Measurements from ENCODE around the gene MEIS2.

MEIS2 gene

GRCh38 chr15:36978625-36979024 lies 121.7 kb downstream of the MEIS2 start:
- H3K9me3 ChIP-seq, result no peaks in the 10 kb centered on the region
- peaks cover 12% of the 10 kb centered on the region for H3K4me1 ChIP-seq
- H3K36me3 ChIP-seq (replicated peaks), result no peaks in the 10 kb centered on the region
- no peak overlapping the region for H3K4me3 ChIP-seq
- no peak for DNase-seq (ENCODE audit: low spot score in 2 of 2)
- no peaks in the 10 kb centered on the region for H3K27me3 ChIP-seq (ENCODE audit: low read depth)
- in situ Hi-C loops (cut with MboI; ENCODE audit: low sequenced_read_pairs), result no loop called here

DNA sequence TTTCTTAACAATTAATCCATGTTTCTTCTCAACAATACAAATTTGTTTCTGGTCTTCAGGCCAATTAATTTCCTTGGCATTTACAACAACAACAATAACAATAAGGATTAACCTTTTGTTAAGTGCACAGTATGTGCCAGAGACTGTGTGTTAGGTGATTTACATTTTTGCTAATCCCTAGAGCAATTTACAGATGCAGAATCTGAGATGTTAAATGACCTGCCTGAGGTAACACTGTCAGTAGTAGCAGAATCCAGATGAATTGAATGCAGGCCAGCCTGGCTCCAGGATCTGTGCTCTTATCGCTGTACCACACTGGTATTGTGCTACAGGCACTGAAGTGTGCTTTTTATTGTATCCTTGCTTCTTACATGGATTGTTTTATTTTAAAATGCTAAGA lies 122.2 kb downstream of the MEIS2 start:
- Histone ChIP-seq H3K36me3 (replicated peaks) (no peaks in the 10 kb centered on the region), H3K9me3 (no peaks in the 10 kb centered on the region), H3K4me1 (peaks cover 12% of the 10 kb centered on the region), H3K27me3 (ENCODE audit: low read depth) (no peaks in the 10 kb centered on the region), H3K4me3 (no peak overlapping the region)
- peak; percentile 58 to 90 for DNase-seq (ENCODE audit: low spot score in 2 of 2)
- in situ Hi-C loops (cut with MboI; ENCODE audit: low sequenced_read_pairs), result no loop called here

DNA sequence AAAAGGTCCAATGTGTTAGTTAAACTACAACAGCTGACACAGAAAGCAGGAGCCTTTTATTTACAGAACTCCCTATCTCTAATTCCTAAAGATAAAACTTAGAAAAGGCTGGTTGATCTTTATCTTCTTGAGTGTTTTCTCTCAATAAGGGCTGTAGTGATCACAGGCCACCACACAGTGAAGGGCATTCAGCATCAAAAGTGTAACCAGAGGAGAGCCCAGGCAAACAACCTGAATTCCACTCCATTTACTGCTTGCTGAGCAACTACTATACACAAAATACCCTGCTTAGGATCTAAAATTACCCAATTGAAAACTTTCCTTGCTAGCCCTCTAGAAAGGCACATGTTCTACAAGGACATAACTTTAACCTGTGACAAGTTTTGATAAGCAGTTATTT lies 122.7 kb downstream of the MEIS2 start:
- Histone ChIP-seq H3K4me3 (no peak overlapping the region), H3K36me3 (replicated peaks) (no peaks in the 10 kb centered on the region), H3K27me3 (ENCODE audit: low read depth) (no peaks in the 10 kb centered on the region), H3K4me1 (peaks cover 12% of the 10 kb centered on the region), H3K9me3 (no peaks in the 10 kb centered on the region)
- in situ Hi-C loops (cut with MboI; ENCODE audit: low sequenced_read_pairs), result no loop called here
- DNase-seq (ENCODE audit: low spot score in 2 of 2), result peak in 1 of 2 experiments; percentile 11

GRCh38 chr15:36972704-36973103 lies 127.6 kb downstream of the MEIS2 start:
- Histone ChIP-seq H3K4me1 (peaks cover 4% of the 10 kb centered on the region), H3K9me3 (no peaks in the 10 kb centered on the region), H3K36me3 (replicated peaks) (no peaks in the 10 kb centered on the region), H3K27me3 (ENCODE audit: low read depth) (no peaks in the 10 kb centered on the region), H3K4me3 (no peak overlapping the region)
- no peak for DNase-seq (ENCODE audit: low spot score in 2 of 2)
- in situ Hi-C loops (cut with MboI; ENCODE audit: low sequenced_read_pairs), result no loop called here

GRCh38 chr15:36970522-36970921 lies 129.8 kb downstream of the MEIS2 start:
- Histone ChIP-seq H3K36me3 (replicated peaks) (no peaks in the 10 kb centered on the region), H3K9me3 (no peaks in the 10 kb centered on the region), H3K4me1 (no peaks in the 10 kb centered on the region), H3K4me3 (no peak overlapping the region), H3K27me3 (ENCODE audit: low read depth) (no peaks in the 10 kb centered on the region)
- DNase-seq (ENCODE audit: low spot score in 2 of 2), result no peak
- in situ Hi-C loops (cut with MboI; ENCODE audit: low sequenced_read_pairs), result no loop called here

- no peaks in the 10 kb centered on the region for H3K36me3 ChIP-seq (replicated peaks)
- DNase-seq (ENCODE audit: low spot score in 2 of 2), result no peak
- H3K4me1 ChIP-seq, result no peaks in the 10 kb centered on the region
- H3K9me3 ChIP-seq, result no peaks in the 10 kb centered on the region
- no peaks in the 10 kb centered on the region for H3K27me3 ChIP-seq (ENCODE audit: low read depth)
- H3K4me3 ChIP-seq, result no peak overlapping the region
- in situ Hi-C loops (cut with MboI; ENCODE audit: low sequenced_read_pairs), result no loop called here
Measured at GRCh38 chr15:36967929-36968328, 132.4 kb downstream of the MEIS2 start.

- Histone ChIP-seq H3K9me3 (no peaks in the 10 kb centered on the region), H3K4me3 (no peak overlapping the region), H3K36me3 (replicated peaks) (no peaks in the 10 kb centered on the region), H3K27me3 (ENCODE audit: low read depth) (no peaks in the 10 kb centered on the region), H3K4me1 (no peaks in the 10 kb centered on the region)
- in situ Hi-C loops (cut with MboI; ENCODE audit: low sequenced_read_pairs), result no loop called here
- no peak for DNase-seq (ENCODE audit: low spot score in 2 of 2)
Measured at GRCh38 chr15:36966708-36967107, 133.6 kb downstream of the MEIS2 start.

DNA sequence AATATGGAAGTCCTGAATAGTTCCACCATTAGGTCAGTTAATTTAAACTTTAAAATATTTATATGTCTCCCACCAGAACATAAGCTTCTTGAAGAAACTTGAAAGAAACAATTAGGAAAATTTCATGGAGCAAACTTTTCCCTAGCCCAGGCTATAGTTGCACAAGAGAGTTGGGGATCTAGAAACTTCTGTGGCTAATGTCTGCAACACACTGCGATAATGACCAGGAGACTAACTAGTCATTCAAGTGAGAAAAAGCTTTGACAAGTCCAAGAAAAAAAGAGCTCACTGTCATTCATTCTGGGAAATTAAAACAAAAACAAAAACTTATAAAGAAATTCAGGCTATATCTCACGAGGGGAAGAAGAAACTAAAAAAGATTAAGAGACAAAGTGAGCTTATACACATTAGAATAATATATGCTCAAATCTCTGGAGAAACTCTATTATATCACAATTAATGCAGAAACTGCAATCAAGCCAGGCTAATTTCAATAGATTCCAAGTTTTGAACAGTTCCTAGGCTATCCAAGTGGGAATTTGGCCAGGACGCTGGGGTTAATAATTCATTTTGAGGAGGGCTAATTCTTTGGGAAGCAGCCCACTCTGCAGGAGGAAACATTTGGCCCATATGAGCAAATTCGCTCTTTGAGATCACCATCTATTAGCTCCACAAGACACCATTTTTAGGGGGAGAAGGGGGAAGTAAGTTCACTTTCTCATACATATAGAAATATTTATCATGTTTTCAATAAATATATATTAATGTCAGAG lies 134.6 kb downstream of the MEIS2 start:
- in situ Hi-C loops (cut with MboI; ENCODE audit: low sequenced_read_pairs), result no loop called here
- no peaks in the 10 kb centered on the region for H3K9me3 ChIP-seq
- no peaks in the 10 kb centered on the region for H3K27me3 ChIP-seq (ENCODE audit: low read depth)
- H3K4me1 ChIP-seq, result no peaks in the 10 kb centered on the region
- DNase-seq (ENCODE audit: low spot score in 2 of 2), result no peak
- no peaks in the 10 kb centered on the region for H3K36me3 ChIP-seq (replicated peaks)
- no peak overlapping the region for H3K4me3 ChIP-seq

- DNase-seq (ENCODE audit: low spot score in 2 of 2), result no peak
- Histone ChIP-seq H3K9me3 (no peaks in the 10 kb centered on the region), H3K27me3 (ENCODE audit: low read depth) (no peaks in the 10 kb centered on the region), H3K36me3 (replicated peaks) (no peaks in the 10 kb centered on the region), H3K4me1 (0 out of 2 replicates have a peak, but pooled peaks cover 4% of the 10 kb centered on the region), H3K4me3 (no peak overlapping the region)
- in situ Hi-C loops (cut with MboI; ENCODE audit: low sequenced_read_pairs), result no loop called here
Measured at GRCh38 chr15:36964626-36965025, 135.7 kb downstream of the MEIS2 start.

GRCh38 chr15:36961956-36962355 lies 138.4 kb downstream of the MEIS2 start:
- 0 out of 2 replicates have a peak, but pooled peaks cover 4% of the 10 kb centered on the region for H3K4me1 ChIP-seq
- H3K9me3 ChIP-seq, result no peaks in the 10 kb centered on the region
- in situ Hi-C loops (cut with MboI; ENCODE audit: low sequenced_read_pairs), result no loop called here
- H3K27me3 ChIP-seq (ENCODE audit: low read depth), result no peaks in the 10 kb centered on the region
- no peaks in the 10 kb centered on the region for H3K36me3 ChIP-seq (replicated peaks)
- H3K4me3 ChIP-seq, result no peak overlapping the region
- no peak for DNase-seq (ENCODE audit: low spot score in 2 of 2)

DNA sequence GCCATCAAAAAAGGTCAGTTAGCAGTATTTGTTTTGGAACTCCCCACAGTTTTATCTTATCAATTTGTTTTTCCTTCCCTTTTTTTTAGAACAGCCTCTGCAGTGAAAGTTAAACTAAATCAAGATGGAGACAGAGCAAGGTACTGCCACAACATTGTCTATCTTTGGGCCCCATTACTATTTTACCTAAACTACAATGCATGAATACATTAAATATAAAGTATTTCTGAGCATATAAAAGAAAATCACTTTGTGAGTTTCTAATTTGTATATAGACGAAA lies 139.5 kb downstream of the MEIS2 start:
- no peaks in the 10 kb centered on the region for H3K27me3 ChIP-seq (ENCODE audit: low read depth)
- no peak for DNase-seq (ENCODE audit: low spot score in 2 of 2)
- no peaks in the 10 kb centered on the region for H3K36me3 ChIP-seq (replicated peaks)
- H3K4me3 ChIP-seq, result no peak overlapping the region
- H3K4me1 ChIP-seq, result 0 out of 2 replicates have a peak, but pooled peaks cover 4% of the 10 kb centered on the region
- in situ Hi-C loops (cut with MboI; ENCODE audit: low sequenced_read_pairs), result no loop called here
- no peaks in the 10 kb centered on the region for H3K9me3 ChIP-seq

- Histone ChIP-seq H3K36me3 (replicated peaks) (no peaks in the 10 kb centered on the region), H3K4me1 (0 out of 2 replicates have a peak, but pooled peaks cover 4% of the 10 kb centered on the region), H3K9me3 (no peaks in the 10 kb centered on the region), H3K27me3 (ENCODE audit: low read depth) (no peaks in the 10 kb centered on the region), H3K4me3 (no peak overlapping the region)
- no peak for DNase-seq (ENCODE audit: low spot score in 2 of 2)
- in situ Hi-C loops (cut with MboI; ENCODE audit: low sequenced_read_pairs), result no loop called here
Measured at GRCh38 chr15:36960179-36960946, 140.0 kb downstream of the MEIS2 start.

- no peak overlapping the region for H3K4me3 ChIP-seq
- 0 out of 2 replicates have a peak, but pooled peaks cover 4% of the 10 kb centered on the region for H3K4me1 ChIP-seq
- no peaks in the 10 kb centered on the region for H3K36me3 ChIP-seq (replicated peaks)
- DNase-seq (ENCODE audit: low spot score in 2 of 2), result no peak
- H3K27me3 ChIP-seq (ENCODE audit: low read depth), result no peaks in the 10 kb centered on the region
- H3K9me3 ChIP-seq, result no peaks in the 10 kb centered on the region
- in situ Hi-C loops (cut with MboI; ENCODE audit: low sequenced_read_pairs), result no loop called here
Measured at GRCh38 chr15:36959746-36960145, 140.6 kb downstream of the MEIS2 start.

GRCh38 chr15:36958606-36959005 lies 141.7 kb downstream of the MEIS2 start:
- Histone ChIP-seq H3K4me1 (0 out of 2 replicates have a peak, but pooled peaks cover 4% of the 10 kb centered on the region), H3K4me3 (no peak overlapping the region), H3K27me3 (ENCODE audit: low read depth) (no peaks in the 10 kb centered on the region), H3K36me3 (replicated peaks) (no peaks in the 10 kb centered on the region), H3K9me3 (no peaks in the 10 kb centered on the region)
- in situ Hi-C loops (cut with MboI; ENCODE audit: low sequenced_read_pairs), result no loop called here
- no peak for DNase-seq (ENCODE audit: low spot score in 2 of 2)
